HL-60 (cell line): ENCODE measurements around the gene LMTK2.

Experiments
- DNase-seq, 2 experiments: peaks; one replicate each; pipeline ENCODE4 v3.0.0-alpha.2; 2010 to 2020; ENCODE audit warnings: low read depth in 1 of 2, low spot score in 1 of 2
- H3K27ac ChIP-seq: fragments of 250-450 bp; sonication (Bioruptor Pico); replicated peaks from 2 replicates; pipeline ENCODE4 v1.5.1; 2020; ENCODE audit warnings: mild to moderate bottlenecking, moderate library complexity
- H3K27me3 ChIP-seq: fragments of 250-450 bp; sonication (Bioruptor Pico); 2 replicates; pipeline ENCODE4 v1.5.1; 2021; ENCODE audit warnings: mild to moderate bottlenecking, moderate library complexity; ENCODE audit not compliant: insufficient read depth, poor library complexity, severe bottlenecking
- H3K4me3 ChIP-seq: replicated peaks from 2 replicates; pipeline ENCODE4 v1.5.1; 2011; ENCODE audit warnings: mild to moderate bottlenecking, control low read depth, low read length; ENCODE audit not compliant: insufficient read depth
- CTCF ChIP-seq: IDR thresholded peaks from one replicate; pipeline ENCODE4 v1.5.1; 2011; ENCODE audit warnings: low read length, control low read depth, inconsistent platforms; ENCODE audit not compliant: insufficient read depth
- GABPA ChIP-seq: IDR thresholded peaks from 2 replicates; pipeline ENCODE4 v1.6.1; 2012; ENCODE audit warnings: low read depth
- POLR2AphosphoS5 ChIP-seq: IDR thresholded peaks from 2 replicates; pipeline ENCODE4 v1.6.1; 2012; ENCODE audit warnings: low read depth
- SPI1 ChIP-seq: IDR thresholded peaks from 2 replicates; pipeline ENCODE4 v1.6.1; 2012; ENCODE audit warnings: low read depth, mild to moderate bottlenecking, borderline replicate concordance
- TF ChIP-seq, protein P1 (sequence below): IDR thresholded peaks from 2 replicates; pipeline ENCODE4 v1.6.1; 2012; ENCODE audit warnings: low read depth; ENCODE audit not compliant: insufficient replicate concordance

The LMTK2 gene

DNA sequence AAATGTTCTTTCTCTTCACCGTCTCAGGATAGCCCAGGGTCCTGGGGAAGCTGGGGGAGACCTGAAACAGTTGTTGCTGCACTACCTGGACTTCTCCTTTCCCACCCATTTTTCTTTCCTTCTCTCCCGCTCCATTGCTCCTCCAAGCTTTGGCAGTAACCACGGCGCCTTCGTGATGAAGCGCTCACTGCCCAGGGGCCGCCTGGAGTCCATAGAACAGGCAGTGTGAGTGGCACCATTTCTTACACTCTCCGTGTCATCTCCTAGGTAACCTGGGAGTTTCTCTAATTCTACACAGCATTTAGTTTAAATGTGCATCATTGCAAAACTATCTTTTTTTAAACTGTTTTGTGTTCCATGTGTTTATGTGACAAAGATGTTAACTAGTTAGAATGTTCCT is 64.3 kb downstream of the LMTK2 start:
- no peak for DNase-seq
- H3K27ac ChIP-seq, result no peak overlapping the region
- TF ChIP-seq, protein P1, sequence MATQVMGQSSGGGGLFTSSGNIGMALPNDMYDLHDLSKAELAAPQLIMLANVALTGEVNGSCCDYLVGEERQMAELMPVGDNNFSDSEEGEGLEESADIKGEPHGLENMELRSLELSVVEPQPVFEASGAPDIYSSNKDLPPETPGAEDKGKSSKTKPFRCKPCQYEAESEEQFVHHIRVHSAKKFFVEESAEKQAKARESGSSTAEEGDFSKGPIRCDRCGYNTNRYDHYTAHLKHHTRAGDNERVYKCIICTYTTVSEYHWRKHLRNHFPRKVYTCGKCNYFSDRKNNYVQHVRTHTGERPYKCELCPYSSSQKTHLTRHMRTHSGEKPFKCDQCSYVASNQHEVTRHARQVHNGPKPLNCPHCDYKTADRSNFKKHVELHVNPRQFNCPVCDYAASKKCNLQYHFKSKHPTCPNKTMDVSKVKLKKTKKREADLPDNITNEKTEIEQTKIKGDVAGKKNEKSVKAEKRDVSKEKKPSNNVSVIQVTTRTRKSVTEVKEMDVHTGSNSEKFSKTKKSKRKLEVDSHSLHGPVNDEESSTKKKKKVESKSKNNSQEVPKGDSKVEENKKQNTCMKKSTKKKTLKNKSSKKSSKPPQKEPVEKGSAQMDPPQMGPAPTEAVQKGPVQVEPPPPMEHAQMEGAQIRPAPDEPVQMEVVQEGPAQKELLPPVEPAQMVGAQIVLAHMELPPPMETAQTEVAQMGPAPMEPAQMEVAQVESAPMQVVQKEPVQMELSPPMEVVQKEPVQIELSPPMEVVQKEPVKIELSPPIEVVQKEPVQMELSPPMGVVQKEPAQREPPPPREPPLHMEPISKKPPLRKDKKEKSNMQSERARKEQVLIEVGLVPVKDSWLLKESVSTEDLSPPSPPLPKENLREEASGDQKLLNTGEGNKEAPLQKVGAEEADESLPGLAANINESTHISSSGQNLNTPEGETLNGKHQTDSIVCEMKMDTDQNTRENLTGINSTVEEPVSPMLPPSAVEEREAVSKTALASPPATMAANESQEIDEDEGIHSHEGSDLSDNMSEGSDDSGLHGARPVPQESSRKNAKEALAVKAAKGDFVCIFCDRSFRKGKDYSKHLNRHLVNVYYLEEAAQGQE, result no peak
- TF ChIP-seq CTCF, result no peak
- no peak for TF ChIP-seq SPI1
- no peak for TF ChIP-seq GABPA
- TF ChIP-seq POLR2AphosphoS5, result no peak

GRCh38 chr7:98171449-98171848 is 64.8 kb downstream of the LMTK2 start:
- DNase-seq, result no peak
- Histone ChIP-seq H3K4me3 (no peak overlapping the region), H3K27me3 (no peaks in the 10 kb centered on the region), H3K27ac (no peak overlapping the region)
- TF ChIP-seq, protein P1, result no peak
- TF ChIP-seq SPI1 (no peak), CTCF (no peak), GABPA (no peak)

More for the DNA sequence above, 64.3 kb downstream of the LMTK2 start:
- no peaks in the 10 kb centered on the region for H3K27me3 ChIP-seq
- H3K4me3 ChIP-seq, result no peak overlapping the region

DNA sequence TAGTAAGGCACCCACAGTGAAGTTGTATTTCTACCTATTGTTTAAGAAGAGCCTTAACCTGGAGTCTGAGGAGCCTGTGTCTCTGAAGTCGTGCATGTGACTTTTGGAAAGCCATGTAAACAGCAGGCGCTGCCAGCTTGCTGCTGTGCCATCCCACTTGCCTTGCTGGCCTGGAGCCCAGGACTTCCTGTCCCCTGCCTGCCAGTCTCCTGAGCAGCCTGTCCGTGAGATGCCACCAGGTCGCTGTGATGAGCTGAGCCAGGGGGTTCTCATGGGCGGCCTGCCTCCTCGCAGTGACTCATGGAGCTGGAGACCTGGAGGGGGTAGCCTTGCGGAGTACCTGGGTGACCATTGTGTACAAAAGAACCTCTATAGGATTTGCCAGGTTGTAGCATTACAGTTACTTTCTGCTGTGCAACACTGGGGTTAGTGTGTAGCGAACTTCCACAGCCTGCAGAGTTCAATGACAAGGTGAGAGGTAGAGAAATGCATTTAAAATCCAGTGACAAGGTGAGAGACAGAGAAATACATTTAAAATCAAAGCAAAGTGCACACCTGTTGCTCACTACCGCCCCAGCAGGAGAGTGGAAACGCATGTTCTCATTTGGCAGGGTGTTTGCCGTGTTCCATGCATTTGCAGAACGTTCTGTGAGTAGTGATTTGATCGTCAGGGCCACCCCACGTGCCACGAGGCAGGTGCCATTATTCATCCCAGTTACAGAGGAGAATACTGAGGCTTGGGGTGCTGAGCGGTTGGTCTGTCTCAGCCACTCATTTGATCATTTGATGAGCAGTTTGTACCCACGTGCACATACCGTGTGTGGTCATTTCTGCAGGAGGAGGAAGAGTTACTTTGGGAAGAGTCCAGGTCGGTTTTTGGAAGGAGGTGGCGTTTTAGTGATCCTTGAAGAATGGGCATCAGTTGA is 67.9 kb downstream of the LMTK2 start:
- Histone ChIP-seq H3K27me3 (no peaks in the 10 kb centered on the region), H3K4me3 (no peak overlapping the region), H3K27ac (no peak overlapping the region)
- no peak for DNase-seq
- TF ChIP-seq GABPA, result no peak
- TF ChIP-seq, protein P1, result no peak
- TF ChIP-seq CTCF, result no peak
- TF ChIP-seq SPI1, result no peak
- no peak for TF ChIP-seq POLR2AphosphoS5
